Stromal cell of bone marrow (primary cell): ENCODE results near the gene MYO3B.

Source experiments
- DNase-seq: peaks from one replicate; pipeline ENCODE4 v3.0.0-alpha.2; 2012; ENCODE audit warnings: low read depth

MYO3B gene

DNA sequence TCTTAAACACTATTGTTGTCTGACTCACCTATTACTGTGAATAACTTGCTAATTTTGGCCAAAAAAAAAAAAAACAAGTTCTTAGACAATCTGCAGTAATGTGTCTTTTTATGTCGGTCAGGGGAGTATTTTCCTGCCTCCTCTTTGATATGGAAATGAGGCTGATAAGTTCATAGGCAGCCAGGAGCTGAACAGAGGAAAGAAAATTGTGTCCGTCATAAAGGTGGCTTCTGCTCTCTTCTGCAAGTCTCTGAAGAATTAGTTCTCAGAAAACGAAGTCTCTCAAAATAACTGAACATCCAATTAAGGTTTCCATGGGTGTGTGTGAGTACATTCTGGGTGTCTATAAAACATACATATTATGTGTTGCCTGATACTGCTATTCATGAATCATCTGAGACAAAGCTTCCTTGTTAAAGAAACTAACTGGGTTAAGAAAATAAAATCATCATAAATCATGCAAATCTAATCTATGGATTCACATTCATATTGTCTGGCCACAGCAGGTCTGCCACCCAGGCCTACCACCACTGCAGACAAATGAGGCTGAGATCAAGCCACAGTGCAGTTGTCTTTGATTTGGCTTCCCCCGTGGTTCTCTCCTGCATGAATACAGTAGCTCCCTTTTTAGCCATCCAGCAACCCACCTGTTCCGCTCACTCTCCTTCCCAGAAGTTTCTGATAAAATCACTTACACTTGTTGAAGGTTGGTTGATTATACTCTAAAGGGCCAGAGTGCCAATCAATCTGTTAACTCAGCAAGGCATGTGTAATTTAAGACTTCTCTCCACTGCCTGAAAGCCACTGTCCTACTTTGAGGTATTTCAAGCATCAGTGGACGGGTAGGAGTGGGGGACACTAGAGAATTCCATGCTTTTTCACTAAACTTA is 517.8 kb downstream of the MYO3B start:
- DNase-seq = no peak

DNA sequence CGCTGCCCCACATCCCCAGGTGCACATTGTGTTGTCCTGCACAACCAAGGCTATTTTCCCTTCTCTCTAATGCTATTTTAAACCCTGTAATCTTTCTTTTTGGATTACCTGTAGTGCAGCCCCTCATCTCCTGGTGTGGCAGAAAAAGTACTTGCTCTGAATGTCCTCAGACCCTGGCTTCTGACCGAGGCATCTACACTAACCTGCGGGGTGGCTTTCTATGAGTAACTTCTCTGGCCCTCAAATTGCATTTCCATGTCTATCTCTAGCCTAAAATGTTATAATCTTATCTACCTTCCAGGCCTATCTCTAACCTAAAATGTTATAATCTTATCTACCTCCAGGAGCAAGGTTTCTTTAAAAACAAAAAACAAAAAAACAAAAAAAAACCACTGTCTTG is 519.0 kb downstream of the MYO3B start:
- no peak for DNase-seq

DNA sequence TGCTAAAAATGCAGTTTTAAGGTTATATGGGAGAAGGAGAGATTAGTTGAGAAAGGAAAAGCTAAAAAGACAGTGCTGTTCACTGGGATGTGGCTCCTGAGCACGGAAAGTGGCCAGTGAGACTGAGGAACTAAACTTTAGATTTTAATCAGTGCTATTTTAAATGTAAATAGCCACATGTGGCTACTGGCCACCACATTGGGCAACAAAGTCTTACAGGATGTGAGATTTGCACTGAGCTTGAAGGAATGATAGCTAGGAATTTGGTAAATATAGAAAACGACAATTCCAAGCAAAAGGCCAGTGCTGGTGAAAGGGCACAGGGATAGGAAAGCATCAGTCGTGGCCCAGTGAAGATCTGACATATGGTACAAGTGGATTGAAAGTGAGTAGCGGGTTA is 523.1 kb downstream of the MYO3B start:
- DNase-seq = no peak

DNA sequence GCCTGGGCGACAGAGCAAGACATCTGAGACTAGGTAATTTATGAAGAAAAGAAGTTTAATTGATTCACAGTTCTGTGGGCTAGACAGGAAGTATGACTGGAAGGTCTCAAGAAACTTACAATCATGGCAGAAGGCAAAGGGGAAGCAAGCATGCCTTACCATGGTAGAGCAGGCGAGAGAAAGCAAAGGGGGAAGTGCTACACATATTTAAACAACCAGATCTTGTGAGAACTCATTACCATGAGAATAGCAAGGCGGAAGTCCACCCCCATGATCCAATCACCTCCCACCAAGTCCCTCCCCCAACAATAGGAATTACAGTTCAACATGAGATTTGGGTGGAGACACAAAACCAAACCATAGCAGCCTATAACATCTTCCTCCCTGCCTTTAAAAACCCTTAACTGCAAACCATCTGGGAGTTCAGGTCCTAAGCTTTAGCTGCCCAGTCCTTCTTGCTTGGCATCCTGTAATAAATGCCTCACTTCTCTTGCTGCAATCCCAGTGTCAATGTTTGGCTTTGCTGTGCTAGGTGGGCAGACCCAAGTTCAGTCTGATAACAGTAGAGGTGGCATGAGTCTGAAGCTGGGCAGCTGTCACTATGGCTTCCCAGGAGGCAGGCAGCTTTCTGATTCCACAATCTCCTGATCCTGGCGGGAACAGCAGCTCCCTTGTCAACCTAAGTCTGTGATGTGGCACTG is 526.0 kb downstream of the MYO3B start:
- DNase-seq = no peak
